GM23338 (cell line): ENCODE data around the gene FSIP1. TPM values are rescaled to one million over a fixed set of nuclear protein-coding genes. Genes with fewer than 3 reads are reported as not detected.

Experiments used
- ATAC-seq: fragments of 200-7000 bp; cut with Tn5 transposase; 3 replicates; pipeline ENCODE4 v1.9.1; 2020
- DNase-seq: peaks from one replicate; pipeline ENCODE4 v3.0.0-alpha.2; 2015; ENCODE audit warnings: low spot score
- H2AFZ ChIP-seq: fragments of 200-600 bp; sonication (generic); 2 replicates; pipeline ENCODE4 v1.8.0; 2016; ENCODE audit warnings: antibody characterized with exemption, mild to moderate bottlenecking, moderate library complexity
- H3F3A ChIP-seq: fragments of 200-600 bp; sonication (generic); replicated peaks from 2 replicates; pipeline ENCODE4 v1.8.0; 2017; ENCODE audit warnings: antibody characterized with exemption, mixed run types, low read depth
- H3K27ac ChIP-seq: fragments of 200-600 bp; sonication (generic); 2 replicates; pipeline ENCODE4 v1.6.1; 2016; ENCODE audit warnings: low read depth
- H3K27me3 ChIP-seq: fragments of 200-600 bp; sonication (generic); 2 replicates; pipeline ENCODE4 v1.8.0; 2016; ENCODE audit warnings: mild to moderate bottlenecking, mixed run types, moderate library complexity; ENCODE audit not compliant: insufficient read depth
- H3K36me3 ChIP-seq: fragments of 200-600 bp; sonication (generic); 2 replicates; pipeline ENCODE4 v1.8.0; 2016; ENCODE audit warnings: mild to moderate bottlenecking; ENCODE audit not compliant: insufficient read depth
- H3K4me1 ChIP-seq: fragments of 200-600 bp; sonication (generic); 2 replicates; pipeline ENCODE4 v1.8.0; 2016; ENCODE audit warnings: mild to moderate bottlenecking, moderate library complexity; ENCODE audit not compliant: insufficient read depth
- H3K4me2 ChIP-seq: fragments of 200-600 bp; sonication (generic); 2 replicates; pipeline ENCODE4 v1.7.1; 2017; ENCODE audit warnings: mixed run types
- H3K4me3 ChIP-seq: fragments of 200-600 bp; sonication (generic); 2 replicates; pipeline ENCODE4 v1.6.1; 2016; ENCODE audit warnings: mixed run types
- H3K79me2 ChIP-seq: fragments of 200-600 bp; sonication (generic); replicated peaks from 2 replicates; pipeline ENCODE4 v1.8.0; 2017; ENCODE audit warnings: mild to moderate bottlenecking; ENCODE audit not compliant: insufficient read depth
- H3K9me2 ChIP-seq: fragments of 200-600 bp; sonication (generic); 2 replicates; pipeline ENCODE4 v1.8.0; 2017; ENCODE audit not compliant: insufficient read depth
- H4K20me1 ChIP-seq: fragments of 200-600 bp; sonication (generic); replicated peaks from 2 replicates; pipeline ENCODE4 v1.8.0; 2017; ENCODE audit warnings: mild to moderate bottlenecking; ENCODE audit not compliant: insufficient read depth
- H3K27ac Mint-ChIP-seq: 2 replicates; pipeline ENCODE4 v1.8.0; 2020; ENCODE audit warnings: inconsistent platforms, mild to moderate bottlenecking, moderate library complexity, mixed read lengths
- H3K27me3 Mint-ChIP-seq: 3 replicates; pipeline ENCODE4 v1.8.0; 2022; ENCODE audit warnings: low read depth, mild to moderate bottlenecking, moderate library complexity, mixed read lengths, inconsistent platforms; ENCODE audit not compliant: insufficient read depth, poor library complexity
- H3K36me3 Mint-ChIP-seq: 3 replicates; pipeline ENCODE4 v1.8.0; 2021; ENCODE audit warnings: low read depth, mild to moderate bottlenecking, inconsistent platforms, moderate library complexity, mixed read lengths
- H3K4me1 Mint-ChIP-seq: 3 replicates; pipeline ENCODE4 v1.8.0; 2020; ENCODE audit warnings: mild to moderate bottlenecking, inconsistent platforms, mixed read lengths
- H3K4me3 Mint-ChIP-seq: 3 replicates; pipeline ENCODE4 v1.8.0; 2021; ENCODE audit warnings: moderate library complexity, mild to moderate bottlenecking, inconsistent platforms, mixed read lengths
- H3K9me3 Mint-ChIP-seq: 3 replicates; pipeline ENCODE4 v1.8.0; 2020; ENCODE audit warnings: moderate library complexity, mild to moderate bottlenecking, inconsistent platforms, mixed read lengths
- CREB1 ChIP-seq: fragments of 250-450 bp; sonication (Bioruptor Pico); IDR thresholded peaks from 2 replicates; pipeline ENCODE4 v1.5.0; 2020; ENCODE audit warnings: low read depth, mild to moderate bottlenecking, moderate library complexity
- EZH2 ChIP-seq: fragments of 200-600 bp; sonication (generic); IDR thresholded peaks from one replicate; pipeline ENCODE4 v1.8.0; 2017; ENCODE audit warnings: antibody characterized with exemption, mild to moderate bottlenecking, low read depth; ENCODE audit not compliant: unreplicated experiment
- EZH2phosphoT487 ChIP-seq: fragments of 200-600 bp; sonication (generic); IDR thresholded peaks from one replicate; pipeline ENCODE4 v1.8.1; 2018; ENCODE audit warnings: antibody characterized with exemption; ENCODE audit not compliant: unreplicated experiment
- JUNB ChIP-seq: IDR thresholded peaks from one replicate; pipeline ENCODE4 v1.6.1; 2016; ENCODE audit warnings: antibody characterized with exemption; ENCODE audit not compliant: unreplicated experiment
- NANOG ChIP-seq: IDR thresholded peaks from 2 replicates; pipeline ENCODE4 v1.6.1; 2016; ENCODE audit warnings: antibody characterized with exemption, borderline replicate concordance
- POLR2AphosphoS5 ChIP-seq: IDR thresholded peaks from 2 replicates; pipeline ENCODE4 v1.6.1; 2016; ENCODE audit warnings: antibody characterized with exemption, low read depth
- STAT1 ChIP-seq: IDR thresholded peaks from one replicate; pipeline ENCODE4 v1.6.1; 2016; ENCODE audit warnings: antibody characterized with exemption; ENCODE audit not compliant: unreplicated experiment
- ZNF114 ChIP-seq: fragments of 250-450 bp; sonication (Bioruptor Pico); IDR thresholded peaks from 2 replicates; pipeline ENCODE4 v1.5.0; 2020; ENCODE audit warnings: mild to moderate bottlenecking, moderate library complexity
- ZNF331 ChIP-seq: fragments of 250-450 bp; sonication (Bioruptor Pico); IDR thresholded peaks from 2 replicates; pipeline ENCODE4 v1.5.0; 2020; ENCODE audit warnings: low read depth, mild to moderate bottlenecking, moderate library complexity
- polyA plus RNA-seq: library from polyadenylated mRNA; unstranded; fragments of >200 nt; fragmentation: Nextera tagmentation; extraction: Ambion mirVana; gene quantifications from 2 replicates; pipeline ENCODE4 v1.2.1, GENCODE V29; 2016
- total RNA-seq: library from RNA; depleted of rRNA; stranded (reverse); fragments of >200 nt; shearing (Covaris generic); gene quantifications from 2 replicates; pipeline ENCODE4 v1.2.3, GENCODE V29; 2014
- TF ChIP-seq, protein P1 (sequence below): IDR thresholded peaks from one replicate; pipeline ENCODE4 v1.6.1; 2018; ENCODE audit warnings: antibody characterized with exemption; ENCODE audit not compliant: unreplicated experiment
- TF ChIP-seq, protein P2 (sequence below): fragments of 250-450 bp; sonication (Bioruptor Pico); IDR thresholded peaks from 2 replicates; pipeline ENCODE4 v1.5.0; 2020; ENCODE audit warnings: mild to moderate bottlenecking, moderate library complexity
- TF ChIP-seq, protein P3 (sequence below), 2 experiments: fragments of 200-600 bp in 1 of 2; sonication (generic) in 1 of 2; conservative IDR thresholded peaks; 2 replicates each; pipeline versions ENCODE4 v1.5.1 to v1.6.1; 2016 to 2017; ENCODE audit warnings: antibody characterized with exemption in 2 of 2, low read depth in 2 of 2, mild to moderate bottlenecking in 2 of 2, moderate library complexity in 1 of 2
- TF ChIP-seq, protein P4 (sequence below): IDR thresholded peaks from 2 replicates; pipeline ENCODE4 v1.6.1; 2016; ENCODE audit warnings: antibody characterized with exemption

FSIP1 gene
- total and polyA plus RNA-seq, 2 experiments from 2014 or later, result 0.92 to 2.1 TPM

DNA sequence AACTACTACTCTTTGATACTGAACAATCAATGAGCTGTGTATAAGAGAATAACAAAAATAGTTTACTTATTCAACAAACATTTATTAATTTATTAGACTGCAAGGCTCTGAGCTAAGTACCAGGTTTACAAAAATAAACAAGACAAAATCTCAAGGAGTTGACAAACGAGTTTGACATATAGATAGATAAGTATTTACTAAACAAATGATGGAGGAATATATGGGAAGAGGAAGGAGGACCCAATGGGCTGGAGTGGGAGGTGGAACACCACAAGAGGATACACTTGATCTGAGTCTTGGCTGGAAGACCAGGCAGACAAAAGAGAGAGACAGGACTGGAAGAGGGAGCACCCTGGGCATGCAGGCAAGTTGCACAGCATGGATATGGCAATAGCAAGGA, 47.5 kb upstream of the FSIP1 start:
- TF ChIP-seq ZNF331, result no peak
- TF ChIP-seq EZH2, result no peak
- TF ChIP-seq EZH2phosphoT487, result no peak
- TF ChIP-seq JUNB, result no peak
- TF ChIP-seq, protein P1, sequence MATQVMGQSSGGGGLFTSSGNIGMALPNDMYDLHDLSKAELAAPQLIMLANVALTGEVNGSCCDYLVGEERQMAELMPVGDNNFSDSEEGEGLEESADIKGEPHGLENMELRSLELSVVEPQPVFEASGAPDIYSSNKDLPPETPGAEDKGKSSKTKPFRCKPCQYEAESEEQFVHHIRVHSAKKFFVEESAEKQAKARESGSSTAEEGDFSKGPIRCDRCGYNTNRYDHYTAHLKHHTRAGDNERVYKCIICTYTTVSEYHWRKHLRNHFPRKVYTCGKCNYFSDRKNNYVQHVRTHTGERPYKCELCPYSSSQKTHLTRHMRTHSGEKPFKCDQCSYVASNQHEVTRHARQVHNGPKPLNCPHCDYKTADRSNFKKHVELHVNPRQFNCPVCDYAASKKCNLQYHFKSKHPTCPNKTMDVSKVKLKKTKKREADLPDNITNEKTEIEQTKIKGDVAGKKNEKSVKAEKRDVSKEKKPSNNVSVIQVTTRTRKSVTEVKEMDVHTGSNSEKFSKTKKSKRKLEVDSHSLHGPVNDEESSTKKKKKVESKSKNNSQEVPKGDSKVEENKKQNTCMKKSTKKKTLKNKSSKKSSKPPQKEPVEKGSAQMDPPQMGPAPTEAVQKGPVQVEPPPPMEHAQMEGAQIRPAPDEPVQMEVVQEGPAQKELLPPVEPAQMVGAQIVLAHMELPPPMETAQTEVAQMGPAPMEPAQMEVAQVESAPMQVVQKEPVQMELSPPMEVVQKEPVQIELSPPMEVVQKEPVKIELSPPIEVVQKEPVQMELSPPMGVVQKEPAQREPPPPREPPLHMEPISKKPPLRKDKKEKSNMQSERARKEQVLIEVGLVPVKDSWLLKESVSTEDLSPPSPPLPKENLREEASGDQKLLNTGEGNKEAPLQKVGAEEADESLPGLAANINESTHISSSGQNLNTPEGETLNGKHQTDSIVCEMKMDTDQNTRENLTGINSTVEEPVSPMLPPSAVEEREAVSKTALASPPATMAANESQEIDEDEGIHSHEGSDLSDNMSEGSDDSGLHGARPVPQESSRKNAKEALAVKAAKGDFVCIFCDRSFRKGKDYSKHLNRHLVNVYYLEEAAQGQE, result no peak
- TF ChIP-seq NANOG, result no peak
- TF ChIP-seq POLR2AphosphoS5, result no peak
- TF ChIP-seq ZNF114 (CRISPR knock-in tag), result no peak
- TF ChIP-seq, protein P2, sequence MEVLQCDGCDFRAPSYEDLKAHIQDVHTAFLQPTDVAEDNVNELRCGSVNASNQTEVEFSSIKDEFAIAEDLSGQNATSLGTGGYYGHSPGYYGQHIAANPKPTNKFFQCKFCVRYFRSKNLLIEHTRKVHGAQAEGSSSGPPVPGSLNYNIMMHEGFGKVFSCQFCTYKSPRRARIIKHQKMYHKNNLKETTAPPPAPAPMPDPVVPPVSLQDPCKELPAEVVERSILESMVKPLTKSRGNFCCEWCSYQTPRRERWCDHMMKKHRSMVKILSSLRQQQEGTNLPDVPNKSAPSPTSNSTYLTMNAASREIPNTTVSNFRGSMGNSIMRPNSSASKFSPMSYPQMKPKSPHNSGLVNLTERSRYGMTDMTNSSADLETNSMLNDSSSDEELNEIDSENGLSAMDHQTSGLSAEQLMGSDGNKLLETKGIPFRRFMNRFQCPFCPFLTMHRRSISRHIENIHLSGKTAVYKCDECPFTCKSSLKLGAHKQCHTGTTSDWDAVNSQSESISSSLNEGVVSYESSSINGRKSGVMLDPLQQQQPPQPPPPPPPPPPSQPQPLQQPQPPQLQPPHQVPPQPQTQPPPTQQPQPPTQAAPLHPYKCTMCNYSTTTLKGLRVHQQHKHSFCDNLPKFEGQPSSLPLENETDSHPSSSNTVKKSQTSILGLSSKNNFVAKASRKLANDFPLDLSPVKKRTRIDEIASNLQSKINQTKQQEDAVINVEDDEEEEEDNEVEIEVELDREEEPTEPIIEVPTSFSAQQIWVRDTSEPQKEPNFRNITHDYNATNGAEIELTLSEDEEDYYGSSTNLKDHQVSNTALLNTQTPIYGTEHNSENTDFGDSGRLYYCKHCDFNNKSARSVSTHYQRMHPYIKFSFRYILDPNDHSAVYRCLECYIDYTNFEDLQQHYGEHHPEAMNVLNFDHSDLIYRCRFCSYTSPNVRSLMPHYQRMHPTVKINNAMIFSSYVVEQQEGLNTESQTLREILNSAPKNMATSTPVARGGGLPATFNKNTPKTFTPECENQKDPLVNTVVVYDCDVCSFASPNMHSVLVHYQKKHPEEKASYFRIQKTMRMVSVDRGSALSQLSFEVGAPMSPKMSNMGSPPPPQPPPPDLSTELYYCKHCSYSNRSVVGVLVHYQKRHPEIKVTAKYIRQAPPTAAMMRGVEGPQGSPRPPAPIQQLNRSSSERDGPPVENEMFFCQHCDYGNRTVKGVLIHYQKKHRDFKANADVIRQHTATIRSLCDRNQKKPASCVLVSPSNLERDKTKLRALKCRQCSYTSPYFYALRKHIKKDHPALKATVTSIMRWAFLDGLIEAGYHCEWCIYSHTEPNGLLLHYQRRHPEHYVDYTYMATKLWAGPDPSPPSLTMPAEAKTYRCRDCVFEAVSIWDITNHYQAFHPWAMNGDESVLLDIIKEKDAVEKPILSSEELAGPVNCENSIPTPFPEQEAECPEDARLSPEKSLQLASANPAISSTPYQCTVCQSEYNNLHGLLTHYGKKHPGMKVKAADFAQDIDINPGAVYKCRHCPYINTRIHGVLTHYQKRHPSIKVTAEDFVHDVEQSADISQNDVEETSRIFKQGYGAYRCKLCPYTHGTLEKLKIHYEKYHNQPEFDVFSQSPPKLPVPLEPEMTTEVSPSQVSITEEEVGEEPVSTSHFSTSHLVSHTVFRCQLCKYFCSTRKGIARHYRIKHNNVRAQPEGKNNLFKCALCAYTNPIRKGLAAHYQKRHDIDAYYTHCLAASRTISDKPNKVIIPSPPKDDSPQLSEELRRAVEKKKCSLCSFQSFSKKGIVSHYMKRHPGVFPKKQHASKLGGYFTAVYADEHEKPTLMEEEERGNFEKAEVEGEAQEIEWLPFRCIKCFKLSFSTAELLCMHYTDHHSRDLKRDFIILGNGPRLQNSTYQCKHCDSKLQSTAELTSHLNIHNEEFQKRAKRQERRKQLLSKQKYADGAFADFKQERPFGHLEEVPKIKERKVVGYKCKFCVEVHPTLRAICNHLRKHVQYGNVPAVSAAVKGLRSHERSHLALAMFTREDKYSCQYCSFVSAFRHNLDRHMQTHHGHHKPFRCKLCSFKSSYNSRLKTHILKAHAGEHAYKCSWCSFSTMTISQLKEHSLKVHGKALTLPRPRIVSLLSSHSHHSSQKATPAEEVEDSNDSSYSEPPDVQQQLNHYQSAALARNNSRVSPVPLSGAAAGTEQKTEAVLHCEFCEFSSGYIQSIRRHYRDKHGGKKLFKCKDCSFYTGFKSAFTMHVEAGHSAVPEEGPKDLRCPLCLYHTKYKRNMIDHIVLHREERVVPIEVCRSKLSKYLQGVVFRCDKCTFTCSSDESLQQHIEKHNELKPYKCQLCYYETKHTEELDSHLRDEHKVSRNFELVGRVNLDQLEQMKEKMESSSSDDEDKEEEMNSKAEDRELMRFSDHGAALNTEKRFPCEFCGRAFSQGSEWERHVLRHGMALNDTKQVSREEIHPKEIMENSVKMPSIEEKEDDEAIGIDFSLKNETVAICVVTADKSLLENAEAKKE (CRISPR knock-in tag), result no peak
- TF ChIP-seq STAT1, result no peak
- TF ChIP-seq, protein P3, sequence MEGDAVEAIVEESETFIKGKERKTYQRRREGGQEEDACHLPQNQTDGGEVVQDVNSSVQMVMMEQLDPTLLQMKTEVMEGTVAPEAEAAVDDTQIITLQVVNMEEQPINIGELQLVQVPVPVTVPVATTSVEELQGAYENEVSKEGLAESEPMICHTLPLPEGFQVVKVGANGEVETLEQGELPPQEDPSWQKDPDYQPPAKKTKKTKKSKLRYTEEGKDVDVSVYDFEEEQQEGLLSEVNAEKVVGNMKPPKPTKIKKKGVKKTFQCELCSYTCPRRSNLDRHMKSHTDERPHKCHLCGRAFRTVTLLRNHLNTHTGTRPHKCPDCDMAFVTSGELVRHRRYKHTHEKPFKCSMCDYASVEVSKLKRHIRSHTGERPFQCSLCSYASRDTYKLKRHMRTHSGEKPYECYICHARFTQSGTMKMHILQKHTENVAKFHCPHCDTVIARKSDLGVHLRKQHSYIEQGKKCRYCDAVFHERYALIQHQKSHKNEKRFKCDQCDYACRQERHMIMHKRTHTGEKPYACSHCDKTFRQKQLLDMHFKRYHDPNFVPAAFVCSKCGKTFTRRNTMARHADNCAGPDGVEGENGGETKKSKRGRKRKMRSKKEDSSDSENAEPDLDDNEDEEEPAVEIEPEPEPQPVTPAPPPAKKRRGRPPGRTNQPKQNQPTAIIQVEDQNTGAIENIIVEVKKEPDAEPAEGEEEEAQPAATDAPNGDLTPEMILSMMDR (conservative IDR thresholded peaks at IDR 0.05; ENCODE audit: low read depth in 2 of 2), result no peak
- TF ChIP-seq, protein P4, sequence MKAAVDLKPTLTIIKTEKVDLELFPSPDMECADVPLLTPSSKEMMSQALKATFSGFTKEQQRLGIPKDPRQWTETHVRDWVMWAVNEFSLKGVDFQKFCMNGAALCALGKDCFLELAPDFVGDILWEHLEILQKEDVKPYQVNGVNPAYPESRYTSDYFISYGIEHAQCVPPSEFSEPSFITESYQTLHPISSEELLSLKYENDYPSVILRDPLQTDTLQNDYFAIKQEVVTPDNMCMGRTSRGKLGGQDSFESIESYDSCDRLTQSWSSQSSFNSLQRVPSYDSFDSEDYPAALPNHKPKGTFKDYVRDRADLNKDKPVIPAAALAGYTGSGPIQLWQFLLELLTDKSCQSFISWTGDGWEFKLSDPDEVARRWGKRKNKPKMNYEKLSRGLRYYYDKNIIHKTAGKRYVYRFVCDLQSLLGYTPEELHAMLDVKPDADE, result no peak
- TF ChIP-seq CREB1 (CRISPR knock-in tag), result no peak
- Histone ChIP-seq H3K4me2 (no peak overlapping the region), H2AFZ (no peak overlapping the region), H3F3A (peaks cover 8% of the 10 kb centered on the region), H3K27ac (0 out of 2 replicates have a peak overlapping the region, but pooled peaks have one; percentile 10), H3K4me3 (no peak overlapping the region), H3K27me3 (no peaks in the 10 kb centered on the region), H3K79me2 (peaks cover 99% of the 10 kb centered on the region), H4K20me1 (peaks cover 49% of the 10 kb centered on the region), H3K9me2 (peaks cover 14% of the 10 kb centered on the region), H3K36me3 (no peaks in the 10 kb centered on the region), H3K4me1 (peaks cover 55% of the 10 kb centered on the region)
- DNase-seq (no peak), ATAC-seq (no peak)
- H3K9me3 Mint-ChIP-seq, result no peaks in the 10 kb centered on the region; the same call in 2 of the 3 replicates
- H3K4me3 Mint-ChIP-seq, result no peak overlapping the region
- H3K4me1 Mint-ChIP-seq, result peaks cover 62% of the 10 kb centered on the region
- peaks cover 5% of the 10 kb centered on the region for H3K27me3 Mint-ChIP-seq
- no peak overlapping the region for H3K27ac Mint-ChIP-seq
- peaks cover 27% of the 10 kb centered on the region; the same call in 2 of the 3 replicates for H3K36me3 Mint-ChIP-seq
